Mammary microvascular endothelial cell (primary cell): ENCODE measurements around the gene LSAMP. TPM values are rescaled to one million over a fixed set of nuclear protein-coding genes. Genes with fewer than 3 reads are reported as not detected.

Source experiments
- total RNA-seq: library from RNA; depleted of rRNA; stranded (reverse); fragments of >200 nt; gene quantifications from 2 replicates; pipeline ENCODE4 v1.2.3, GENCODE V29; 2015

The LSAMP gene
- not detected in 2 replicates for total RNA-seq

GRCh38 chr3:116445311-116445841, at the start of gene LSAMP:
Gene LSAMP (minus strand): TSS chr3:116445487.

